GM12801 (cell line): ENCODE data around the gene SH2B2.

Experiments used
- CTCF ChIP-seq: IDR thresholded peaks from one replicate; pipeline ENCODE4 v1.5.1; 2011; ENCODE audit warnings: control low read depth; ENCODE audit not compliant: insufficient read length; ENCODE audit errors: extremely low read depth

The SH2B2 gene

GRCh38 chr7:102258073-102258748 is 28.5 kb upstream of the SH2B2 start:
- TF ChIP-seq CTCF = no peak

GRCh38 chr7:102258749-102259107 is 27.9 kb upstream of the SH2B2 start:
- TF ChIP-seq CTCF = no peak

DNA sequence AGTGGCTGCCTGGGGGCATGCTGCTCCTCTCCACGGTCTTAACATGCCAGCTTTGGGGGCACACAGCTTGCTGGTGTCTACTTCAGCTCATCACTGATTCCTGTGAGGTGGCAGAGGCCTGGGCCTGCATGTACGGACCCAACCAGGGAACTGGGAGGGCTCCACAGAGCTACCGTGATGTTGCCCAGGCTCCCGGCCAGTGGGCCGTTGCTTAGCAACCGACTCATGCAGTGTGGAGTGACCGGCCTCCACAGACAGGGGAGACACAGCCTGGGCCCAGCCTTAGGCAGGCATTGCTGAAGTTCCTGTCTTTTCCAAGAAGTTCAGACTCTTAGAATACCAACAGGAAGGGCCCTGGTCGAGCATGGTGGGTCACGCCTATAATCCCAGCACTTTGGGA is 25.8 kb upstream of the SH2B2 start:
- no peak for TF ChIP-seq CTCF

DNA sequence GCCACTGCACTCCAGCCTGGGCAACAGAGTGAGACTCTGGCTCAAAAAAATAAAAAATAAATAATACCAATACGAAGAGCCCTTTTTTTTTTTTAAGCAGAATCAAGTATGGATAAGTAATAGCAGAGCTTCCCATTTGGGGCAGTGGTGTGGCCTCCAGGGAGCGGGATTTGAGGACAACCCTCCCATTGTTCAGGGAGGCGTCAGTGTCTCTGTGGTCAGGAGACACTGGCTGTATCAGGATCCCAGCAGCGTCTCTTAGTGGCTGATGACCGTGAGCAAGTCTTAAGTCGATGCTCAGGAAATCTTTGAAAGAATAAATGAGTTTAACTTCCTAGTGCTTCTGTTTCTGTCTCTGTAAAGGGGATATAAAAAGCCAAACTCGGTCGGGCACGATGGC is 25.2 kb upstream of the SH2B2 start:
- no peak for TF ChIP-seq CTCF

GRCh38 chr7:102262546-102262945 is 24.1 kb upstream of the SH2B2 start:
- no peak for TF ChIP-seq CTCF

GRCh38 chr7:102264367-102264891 is 22.2 kb upstream of the SH2B2 start:
- no peak for TF ChIP-seq CTCF

DNA sequence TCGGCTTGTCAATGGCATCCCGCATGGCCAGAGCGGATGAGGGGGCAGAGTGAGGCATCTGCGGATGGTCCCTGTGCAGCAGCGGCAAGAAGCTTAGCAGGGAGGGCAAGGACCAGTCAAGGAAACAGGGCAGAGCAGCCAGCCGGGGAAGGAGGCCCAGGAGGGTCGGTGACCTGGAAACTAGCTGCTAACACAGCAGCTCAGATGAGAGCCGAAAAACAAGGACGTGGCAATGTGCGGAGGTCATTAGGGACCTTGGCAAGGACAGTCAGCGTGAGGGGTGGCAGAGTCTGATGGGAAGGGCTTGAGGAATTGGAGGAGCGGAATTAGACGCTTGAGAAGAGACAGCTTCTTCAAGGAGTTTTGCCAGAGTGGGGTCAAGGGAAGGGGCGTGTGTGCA is 20.1 kb upstream of the SH2B2 start:
- no peak for TF ChIP-seq CTCF
